Measurements from ENCODE around the gene CACNA1C. TPM values are rescaled to one million over a fixed set of nuclear protein-coding genes. Genes with fewer than 3 reads are reported as not detected.

The CACNA1C gene
- total RNA-seq, 1 donor from 2014 or later, result 1.6 TPM

DNA sequence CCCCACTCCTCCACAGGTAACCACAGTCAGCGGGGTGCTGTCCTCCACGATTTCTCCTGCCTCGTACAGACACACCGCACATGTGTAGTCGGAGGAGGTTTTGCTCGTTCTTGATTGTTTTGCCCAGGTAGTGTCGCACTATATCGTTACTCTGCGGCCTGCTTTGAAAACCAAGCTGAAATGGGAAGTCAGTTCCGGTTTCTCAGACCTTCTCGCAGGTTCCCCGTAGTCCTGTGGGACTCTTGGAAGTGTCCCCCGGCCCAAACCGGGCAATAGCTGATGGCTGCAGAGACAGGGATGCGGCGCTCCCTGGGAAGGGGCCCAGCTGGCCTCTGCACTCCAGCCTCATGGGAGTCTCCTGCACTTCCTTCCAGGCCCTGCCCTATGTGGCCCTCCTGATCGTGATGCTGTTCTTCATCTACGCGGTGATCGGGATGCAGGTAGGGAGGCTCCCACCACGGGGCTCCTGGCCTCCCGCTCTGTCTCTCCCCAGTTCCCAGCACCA, 600.7 kb downstream of the CACNA1C start:
- no peaks in the 10 kb centered on the region for H3K4me1 Mint-ChIP-seq
- H3K4me3 Mint-ChIP-seq, result no peak overlapping the region
- TF ChIP-seq, protein P1, sequence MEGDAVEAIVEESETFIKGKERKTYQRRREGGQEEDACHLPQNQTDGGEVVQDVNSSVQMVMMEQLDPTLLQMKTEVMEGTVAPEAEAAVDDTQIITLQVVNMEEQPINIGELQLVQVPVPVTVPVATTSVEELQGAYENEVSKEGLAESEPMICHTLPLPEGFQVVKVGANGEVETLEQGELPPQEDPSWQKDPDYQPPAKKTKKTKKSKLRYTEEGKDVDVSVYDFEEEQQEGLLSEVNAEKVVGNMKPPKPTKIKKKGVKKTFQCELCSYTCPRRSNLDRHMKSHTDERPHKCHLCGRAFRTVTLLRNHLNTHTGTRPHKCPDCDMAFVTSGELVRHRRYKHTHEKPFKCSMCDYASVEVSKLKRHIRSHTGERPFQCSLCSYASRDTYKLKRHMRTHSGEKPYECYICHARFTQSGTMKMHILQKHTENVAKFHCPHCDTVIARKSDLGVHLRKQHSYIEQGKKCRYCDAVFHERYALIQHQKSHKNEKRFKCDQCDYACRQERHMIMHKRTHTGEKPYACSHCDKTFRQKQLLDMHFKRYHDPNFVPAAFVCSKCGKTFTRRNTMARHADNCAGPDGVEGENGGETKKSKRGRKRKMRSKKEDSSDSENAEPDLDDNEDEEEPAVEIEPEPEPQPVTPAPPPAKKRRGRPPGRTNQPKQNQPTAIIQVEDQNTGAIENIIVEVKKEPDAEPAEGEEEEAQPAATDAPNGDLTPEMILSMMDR (conservative IDR thresholded peaks at IDR 0.05), result no peak
- H3K27ac Mint-ChIP-seq (ENCODE audit: unreplicated experiment), result no peak overlapping the region
- H3K36me3 Mint-ChIP-seq (ENCODE audit: low read depth), result no peaks in the 10 kb centered on the region
- no peak for DNase-seq (ENCODE audit: low read depth, low spot score)
- H3K27me3 Mint-ChIP-seq (ENCODE audit: low read depth), result no peaks in the 10 kb centered on the region
- no peaks in the 10 kb centered on the region for H3K9me3 Mint-ChIP-seq

GRCh38 chr12:2654311-2654710, 601.5 kb downstream of the CACNA1C start:
- TF ChIP-seq, protein P1 (conservative IDR thresholded peaks at IDR 0.05), result no peak
- no peaks in the 10 kb centered on the region for H3K4me1 Mint-ChIP-seq
- no peaks in the 10 kb centered on the region for H3K36me3 Mint-ChIP-seq (ENCODE audit: low read depth)
- H3K27me3 Mint-ChIP-seq (ENCODE audit: low read depth), result no peaks in the 10 kb centered on the region
- H3K4me3 Mint-ChIP-seq, result no peak overlapping the region
- H3K27ac Mint-ChIP-seq (ENCODE audit: unreplicated experiment), result no peak overlapping the region
- DNase-seq (ENCODE audit: low read depth, low spot score), result no peak
- H3K9me3 Mint-ChIP-seq, result no peaks in the 10 kb centered on the region

DNA sequence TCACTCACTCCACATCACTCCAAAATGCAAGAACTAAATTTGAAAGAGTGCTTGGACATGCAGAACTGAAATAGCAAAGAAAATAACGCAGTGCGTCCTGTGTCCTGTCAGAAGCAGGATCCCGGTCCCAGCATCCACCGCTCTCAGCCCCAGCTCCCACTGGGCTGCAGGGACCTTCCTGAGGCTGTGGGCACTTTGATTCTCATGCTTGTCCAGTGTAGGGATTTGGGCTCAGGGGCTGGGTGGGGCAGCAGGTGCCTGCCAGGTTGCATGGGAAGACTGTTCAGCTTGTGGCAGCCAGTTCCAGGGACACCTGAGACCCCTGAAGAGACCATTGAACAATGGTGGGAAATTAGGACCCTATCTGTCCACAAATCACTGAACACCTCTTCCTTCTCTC, 602.0 kb downstream of the CACNA1C start:
- H3K4me1 Mint-ChIP-seq, result no peaks in the 10 kb centered on the region
- H3K27me3 Mint-ChIP-seq (ENCODE audit: low read depth), result no peaks in the 10 kb centered on the region
- no peaks in the 10 kb centered on the region for H3K36me3 Mint-ChIP-seq (ENCODE audit: low read depth)
- H3K4me3 Mint-ChIP-seq, result no peak overlapping the region
- H3K27ac Mint-ChIP-seq (ENCODE audit: unreplicated experiment), result no peak overlapping the region
- DNase-seq (ENCODE audit: low read depth, low spot score), result no peak
- no peaks in the 10 kb centered on the region for H3K9me3 Mint-ChIP-seq
- TF ChIP-seq, protein P1 (conservative IDR thresholded peaks at IDR 0.05), result no peak

- H3K4me1 Mint-ChIP-seq, result no peaks in the 10 kb centered on the region
- H3K9me3 Mint-ChIP-seq, result no peaks in the 10 kb centered on the region
- no peak overlapping the region for H3K4me3 Mint-ChIP-seq
- H3K36me3 Mint-ChIP-seq (ENCODE audit: low read depth), result no peaks in the 10 kb centered on the region
- no peaks in the 10 kb centered on the region for H3K27me3 Mint-ChIP-seq (ENCODE audit: low read depth)
- no peak overlapping the region for H3K27ac Mint-ChIP-seq (ENCODE audit: unreplicated experiment)
- TF ChIP-seq, protein P1 (conservative IDR thresholded peaks at IDR 0.05), result no peak
- no peak for DNase-seq (ENCODE audit: low read depth, low spot score)
Observed at GRCh38 chr12:2662524-2662923, 609.7 kb downstream of the CACNA1C start.

DNA sequence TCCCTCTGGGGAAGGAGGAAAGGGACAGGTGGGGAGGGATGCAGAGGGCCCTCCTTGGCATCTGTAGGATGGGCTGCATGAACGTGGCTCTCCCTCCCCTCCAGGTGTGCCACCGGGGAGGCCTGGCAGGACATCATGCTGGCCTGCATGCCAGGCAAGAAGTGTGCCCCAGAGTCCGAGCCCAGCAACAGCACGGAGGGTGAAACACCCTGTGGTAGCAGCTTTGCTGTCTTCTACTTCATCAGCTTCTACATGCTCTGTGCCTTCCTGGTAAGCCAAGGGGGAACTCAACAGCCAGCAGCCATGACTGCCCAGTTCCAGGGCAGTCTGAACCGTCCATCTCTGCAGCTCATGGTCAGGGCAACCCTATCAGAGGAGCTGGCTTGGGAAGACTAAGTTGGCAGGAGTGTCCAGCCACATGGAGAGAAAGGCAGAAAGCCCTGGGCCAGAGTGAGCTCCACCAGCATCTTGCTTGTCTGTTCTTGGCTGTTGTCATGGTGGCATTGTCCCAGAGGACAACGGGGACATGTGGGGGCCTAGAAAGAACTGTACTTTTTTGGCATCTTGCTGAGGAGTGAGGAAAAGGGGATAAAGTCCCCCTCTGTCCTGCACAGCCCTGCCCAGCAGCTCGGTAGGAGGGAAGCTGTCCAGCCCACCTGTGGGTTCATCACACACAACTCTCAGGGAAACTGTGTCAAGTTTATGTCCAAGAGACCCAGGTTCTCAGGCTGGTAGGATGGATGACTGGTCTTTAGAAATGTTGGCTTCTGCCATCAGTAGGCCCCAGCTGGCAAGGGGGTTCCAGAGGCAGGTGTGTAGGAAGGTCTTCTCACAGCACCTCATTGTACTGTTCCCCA, 612.2 kb downstream of the CACNA1C start:
- Mint-ChIP-seq H3K27ac (ENCODE audit: unreplicated experiment) (no peak overlapping the region), H3K4me3 (no peak overlapping the region), H3K36me3 (ENCODE audit: low read depth) (no peaks in the 10 kb centered on the region), H3K27me3 (ENCODE audit: low read depth) (no peaks in the 10 kb centered on the region), H3K9me3 (no peaks in the 10 kb centered on the region), H3K4me1 (no peaks in the 10 kb centered on the region)
- TF ChIP-seq, protein P1 (conservative IDR thresholded peaks at IDR 0.05), result no peak
- DNase-seq (ENCODE audit: low read depth, low spot score), result no peak
